ENCODE measurements around the gene MAP2K3. TPM values are rescaled to one million over a fixed set of nuclear protein-coding genes. Genes with fewer than 3 reads are reported as not detected.

The MAP2K3 gene
- total and polyA plus RNA-seq, 10 of the 15 experiments (the other 5 are each of a cell fraction or from before 2014, with no cell fraction given): 0.71 to 39.4 (median 18.6) TPM

DNA sequence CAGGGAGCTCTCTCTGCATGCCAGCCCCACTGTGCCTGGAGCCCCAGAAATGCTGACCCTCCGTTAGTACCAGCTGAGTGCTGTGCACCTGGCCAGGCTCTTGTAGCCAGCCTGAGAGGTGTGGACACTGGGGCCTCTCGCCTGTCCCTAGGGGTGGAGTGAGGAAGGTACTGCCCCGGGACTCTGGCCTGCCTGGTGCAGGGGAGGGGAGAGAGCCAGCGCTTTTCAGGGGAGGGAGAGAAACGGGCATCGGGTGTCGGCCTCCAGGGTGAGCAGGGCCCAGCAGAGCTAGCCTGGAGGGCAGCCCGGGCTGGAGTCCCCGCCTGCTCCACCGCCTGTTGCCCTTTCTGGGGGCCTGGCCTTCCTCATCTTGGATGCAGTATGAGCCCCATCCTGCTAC is 13.1 kb downstream of the MAP2K3 start:
- H3K4me1 ChIP-seq (ENCODE audit: control insufficient read depth, insufficient read depth, low read length): no peaks in the 10 kb centered on the region
- intact Hi-C loops (cut with micrococcal nuclease; ENCODE audit: unreplicated experiment): no loop called here
- CTCF ChIA-PET: no interaction called here
- BruUV-seq (replicated peaks): no TSS peak
- POLR2A ChIA-PET: interaction anchor here (0.6 kb wide), 1 partner anchor 252 kb away, joined by 3 read pairs; no protein-coding TSS in a partner anchor
- no peaks in the 10 kb centered on the region for H3K27me3 ChIP-seq (replicated peaks in 1 of 2; ENCODE audit: control insufficient read depth in 2 of 2, insufficient read depth in 2 of 2, low read length in 1 of 2)
- H3K79me2 ChIP-seq (ENCODE audit: control insufficient read depth, insufficient read depth, low read length): peaks cover 2% of the 10 kb centered on the region
- RAD21 ChIA-PET (ENCODE audit: unreplicated experiment): no interaction called here
- TF ChIP-seq, protein P1, sequence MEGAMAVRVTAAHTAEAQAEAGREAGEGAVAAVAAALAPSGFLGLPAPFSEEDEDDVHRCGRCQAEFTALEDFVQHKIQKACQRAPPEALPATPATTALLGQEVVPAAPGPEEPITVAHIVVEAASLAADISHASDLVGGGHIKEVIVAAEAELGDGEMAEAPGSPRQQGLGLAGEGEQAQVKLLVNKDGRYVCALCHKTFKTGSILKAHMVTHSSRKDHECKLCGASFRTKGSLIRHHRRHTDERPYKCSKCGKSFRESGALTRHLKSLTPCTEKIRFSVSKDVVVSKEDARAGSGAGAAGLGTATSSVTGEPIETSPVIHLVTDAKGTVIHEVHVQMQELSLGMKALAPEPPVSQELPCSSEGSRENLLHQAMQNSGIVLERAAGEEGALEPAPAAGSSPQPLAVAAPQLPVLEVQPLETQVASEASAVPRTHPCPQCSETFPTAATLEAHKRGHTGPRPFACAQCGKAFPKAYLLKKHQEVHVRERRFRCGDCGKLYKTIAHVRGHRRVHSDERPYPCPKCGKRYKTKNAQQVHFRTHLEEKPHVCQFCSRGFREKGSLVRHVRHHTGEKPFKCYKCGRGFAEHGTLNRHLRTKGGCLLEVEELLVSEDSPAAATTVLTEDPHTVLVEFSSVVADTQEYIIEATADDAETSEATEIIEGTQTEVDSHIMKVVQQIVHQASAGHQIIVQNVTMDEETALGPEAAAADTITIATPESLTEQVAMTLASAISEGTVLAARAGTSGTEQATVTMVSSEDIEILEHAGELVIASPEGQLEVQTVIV (IDR thresholded peaks at IDR 0.05; ENCODE audit: borderline replicate concordance, partially characterized antibody): no peak
- peaks cover 4% of the 10 kb centered on the region; the same call in 1 of the 2 replicates for H4K20me1 ChIP-seq (ENCODE audit: control insufficient read depth, insufficient read depth)
- H3K27ac ChIP-seq (ENCODE audit: control insufficient read depth, insufficient read depth): no peak overlapping the region
- H3K36me3 ChIP-seq (ENCODE audit: control insufficient read depth in 2 of 2, insufficient read depth in 2 of 2, low read length in 1 of 2): peaks cover 3 to 14% of the 10 kb centered on the region in 2 experiments; a peak in 2 of 4 replicates
- no peak overlapping the region for H3K4me3 ChIP-seq
- no peak for FAIRE-seq
- DNase-seq (ENCODE audit: low read depth, low spot score): no peak
- H3K9me3 ChIP-seq (replicated peaks; ENCODE audit: control insufficient read depth, insufficient read depth, low read length): no peaks in the 10 kb centered on the region; the same call in 2 of the 3 replicates
- 53% methylated on average over 10 of the region's 10 CpGs for WGBS (ENCODE audit: insufficient coverage, insufficient replicate concordance, low lambda C conversion rate, missing lambda C conversion rate)
- SMC1A ChIA-PET (ENCODE audit: uncharacterized antibody, unreplicated experiment): no interaction called here
- no peak overlapping the region for H3K9ac ChIP-seq (ENCODE audit: control insufficient read depth, insufficient read depth, low read length)
- in situ Hi-C loops (cut with MboI): loop anchor here (10.0 kb wide), 2 partner anchors 877 to 1007 kb away; no protein-coding TSS in a partner anchor
- H3K4me2 ChIP-seq (ENCODE audit: control insufficient read depth, insufficient read depth): no peak overlapping the region
- ATAC-seq: no peak
- H2AFZ ChIP-seq (ENCODE audit: control insufficient read depth, low read depth, low read length): no peak overlapping the region
